GM10266 (cell line): Measurements from ENCODE around the gene CLEC4G.

ENCODE experiments used
- DNase-seq: peaks from one replicate; pipeline ENCODE4 v3.0.0; 2012; ENCODE audit errors: extremely low spot score
- TF ChIP-seq, protein P1 (sequence below): IDR thresholded peaks from 2 replicates; pipeline ENCODE4 v1.5.1; 2012; ENCODE audit warnings: mild to moderate bottlenecking, low read depth; ENCODE audit not compliant: control insufficient read depth, insufficient read depth; ENCODE audit errors: missing control alignments

Gene CLEC4G

GRCh38 chr19:7699417-7700401 lies 32.2 kb downstream of the CLEC4G start:
- TF ChIP-seq, protein P1, sequence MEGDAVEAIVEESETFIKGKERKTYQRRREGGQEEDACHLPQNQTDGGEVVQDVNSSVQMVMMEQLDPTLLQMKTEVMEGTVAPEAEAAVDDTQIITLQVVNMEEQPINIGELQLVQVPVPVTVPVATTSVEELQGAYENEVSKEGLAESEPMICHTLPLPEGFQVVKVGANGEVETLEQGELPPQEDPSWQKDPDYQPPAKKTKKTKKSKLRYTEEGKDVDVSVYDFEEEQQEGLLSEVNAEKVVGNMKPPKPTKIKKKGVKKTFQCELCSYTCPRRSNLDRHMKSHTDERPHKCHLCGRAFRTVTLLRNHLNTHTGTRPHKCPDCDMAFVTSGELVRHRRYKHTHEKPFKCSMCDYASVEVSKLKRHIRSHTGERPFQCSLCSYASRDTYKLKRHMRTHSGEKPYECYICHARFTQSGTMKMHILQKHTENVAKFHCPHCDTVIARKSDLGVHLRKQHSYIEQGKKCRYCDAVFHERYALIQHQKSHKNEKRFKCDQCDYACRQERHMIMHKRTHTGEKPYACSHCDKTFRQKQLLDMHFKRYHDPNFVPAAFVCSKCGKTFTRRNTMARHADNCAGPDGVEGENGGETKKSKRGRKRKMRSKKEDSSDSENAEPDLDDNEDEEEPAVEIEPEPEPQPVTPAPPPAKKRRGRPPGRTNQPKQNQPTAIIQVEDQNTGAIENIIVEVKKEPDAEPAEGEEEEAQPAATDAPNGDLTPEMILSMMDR = no peak
- DNase-seq = no peak

DNA sequence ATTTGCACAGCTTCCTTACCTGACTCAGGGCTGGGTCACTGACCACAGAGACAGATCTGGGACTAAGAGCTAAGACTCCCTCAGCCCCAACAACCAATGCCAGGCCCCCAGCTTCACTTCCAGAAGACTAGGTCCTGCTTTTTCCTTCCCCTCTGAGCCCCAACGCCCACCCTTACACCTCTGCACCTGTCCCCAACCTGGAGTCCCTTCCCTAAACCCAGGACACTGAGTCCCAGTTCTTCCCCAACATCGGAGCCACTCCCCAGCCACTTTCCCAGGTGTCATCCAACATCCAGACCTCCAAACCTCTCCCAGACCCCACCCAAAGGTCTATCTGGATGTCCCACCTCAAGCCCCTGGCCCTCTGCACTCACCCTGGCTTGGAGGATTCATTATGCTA lies 32.9 kb downstream of the CLEC4G start:
- TF ChIP-seq, protein P1 = no peak
- DNase-seq = no peak

- DNase-seq = no peak
- TF ChIP-seq, protein P1 = no peak
Measured at GRCh38 chr19:7698583-7698982, 33.3 kb downstream of the CLEC4G start.

GRCh38 chr19:7697721-7698287 lies 34.1 kb downstream of the CLEC4G start:
- DNase-seq = no peak

DNA sequence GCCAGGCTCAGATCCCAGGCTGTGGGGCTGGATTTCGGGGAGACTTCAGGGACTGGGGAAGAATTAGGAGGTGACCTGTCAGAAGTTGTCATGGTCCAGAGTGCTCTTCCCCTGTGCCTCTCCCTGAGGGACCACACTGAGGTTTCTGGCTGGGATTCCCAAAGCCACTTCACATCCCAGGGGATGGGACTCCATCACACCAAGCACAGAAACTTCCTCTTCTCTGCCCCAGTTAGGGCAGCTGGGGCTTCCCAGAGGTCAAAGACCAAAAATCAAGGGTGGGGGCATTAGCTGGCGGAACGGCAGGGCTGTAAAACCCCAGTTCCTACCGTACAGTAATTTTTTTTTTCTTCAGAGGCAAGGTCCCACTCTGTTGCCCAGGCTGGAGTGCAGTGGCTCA lies 37.4 kb downstream of the CLEC4G start:
- TF ChIP-seq, protein P1 = no peak
- DNase-seq = no peak

More at GRCh38 chr19:7697721-7698287, 34.1 kb downstream of the CLEC4G start:
- TF ChIP-seq, protein P1 = no peak

DNA sequence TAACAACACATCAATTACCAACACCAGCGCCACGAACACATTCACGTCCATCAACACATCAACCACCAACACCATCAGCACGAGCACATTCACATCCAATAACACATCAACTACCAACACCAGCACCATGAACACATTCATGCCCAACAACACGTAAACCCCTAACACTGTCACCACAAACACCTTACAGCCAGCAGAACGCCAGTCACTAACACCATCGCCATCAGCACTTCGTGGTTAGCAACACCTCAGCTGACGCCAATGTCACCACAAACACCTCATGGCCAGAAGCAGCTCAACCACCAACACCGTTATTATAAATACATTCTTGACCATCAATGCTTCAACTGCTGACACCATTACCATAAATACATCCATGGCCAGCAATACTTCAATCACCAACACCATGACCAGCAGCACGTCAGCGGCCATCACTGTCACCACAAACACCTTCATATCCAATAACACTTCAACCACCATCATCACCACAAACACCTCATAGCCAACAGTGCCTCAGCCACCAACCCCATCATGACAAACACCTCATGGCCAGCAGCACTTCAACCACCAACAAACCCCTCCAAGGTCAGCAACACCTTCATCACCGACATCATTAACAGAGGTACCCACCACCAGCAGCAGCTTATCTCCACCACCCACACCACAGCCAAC lies 39.4 kb downstream of the CLEC4G start:
- no peak for DNase-seq
- TF ChIP-seq, protein P1 = no peak

DNA sequence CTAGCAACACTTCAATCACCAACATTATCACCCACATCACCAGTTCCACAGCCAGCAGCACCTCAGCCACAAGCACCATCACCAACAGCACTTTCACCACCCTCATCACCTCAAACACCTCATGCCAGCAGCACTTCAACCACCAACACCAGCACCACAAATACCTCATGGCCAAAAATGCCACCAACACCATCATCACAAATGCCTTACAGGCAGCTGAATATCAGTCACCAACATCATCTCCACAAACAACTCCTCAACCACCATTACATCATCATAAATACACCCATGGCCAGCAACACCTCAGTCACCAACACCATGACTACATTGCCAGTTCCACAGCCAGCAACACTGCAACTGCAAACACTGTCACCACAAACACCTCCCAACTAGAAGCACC lies 40.4 kb downstream of the CLEC4G start:
- TF ChIP-seq, protein P1 = no peak
- no peak for DNase-seq
